GM18508 (cell line): ENCODE results near the gene ENTPD2.

ENCODE experiments used
- ATAC-seq: cut with Tn5 transposase; IDR thresholded peaks from one replicate; pipeline ENCODE4 v1.9.1; 2021; ENCODE audit warnings: moderate number of reproducible peaks; ENCODE audit not compliant: insufficient read depth, unreplicated experiment

Gene ENTPD2

GRCh38 chr9:137032858-137033257 is 21.0 kb downstream of the ENTPD2 start:
- ATAC-seq = no peak

- ATAC-seq = no peak
Measured at GRCh38 chr9:137031904-137032640, 21.8 kb downstream of the ENTPD2 start, which contains the start of gene FUT7. FUT7 (minus strand) TSS chr9:137032088; CDS start chr9:137031991, 97 bp downstream.

DNA sequence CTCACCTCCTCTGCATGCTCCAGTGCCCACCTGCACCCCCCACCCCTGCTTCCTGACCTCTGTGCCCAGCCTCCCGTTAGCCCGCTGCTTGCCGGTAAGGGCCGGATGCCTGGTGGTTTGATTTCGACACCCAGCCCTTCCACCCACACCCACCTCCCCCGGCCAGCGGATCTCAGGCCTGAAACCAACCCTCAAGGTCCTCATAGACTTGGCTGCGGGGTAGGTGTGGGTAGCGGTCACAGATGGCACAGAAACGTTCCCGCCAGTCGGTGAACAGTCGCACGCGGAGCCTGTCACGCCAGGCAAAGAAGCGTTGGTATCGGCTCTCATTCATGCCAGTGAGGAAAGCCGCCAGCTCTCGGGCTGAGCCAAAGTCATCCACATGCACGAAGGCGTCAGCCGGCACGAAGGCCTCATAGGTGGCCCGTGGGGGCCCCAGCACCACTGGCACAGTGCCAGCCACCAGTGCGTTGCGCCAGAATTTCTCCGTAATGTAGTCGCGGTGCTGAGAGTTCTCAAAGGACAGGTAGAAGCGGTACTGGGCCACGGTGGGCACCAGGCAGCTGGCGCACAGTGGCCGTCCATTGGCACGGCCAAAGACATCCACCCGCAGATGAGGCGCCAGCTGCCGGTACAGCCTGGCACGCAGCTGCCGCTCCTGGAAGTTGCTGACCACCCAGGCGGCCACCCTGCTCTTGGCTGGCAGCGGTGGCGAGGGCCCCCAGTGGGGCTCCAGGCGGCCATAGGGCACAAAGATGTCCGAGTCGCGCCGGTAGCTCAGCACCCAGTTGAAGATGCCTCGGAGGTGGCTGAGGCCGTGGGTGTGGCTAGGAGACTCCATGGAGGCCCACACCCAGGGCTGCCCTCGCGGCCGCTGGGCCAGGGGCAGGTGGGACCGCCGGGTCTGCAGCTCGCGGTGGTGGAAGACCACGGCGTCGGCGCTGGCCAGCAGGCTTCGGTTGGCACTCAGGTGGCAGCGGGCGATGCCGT is 23.0 kb downstream of the ENTPD2 start:
- no peak for ATAC-seq

- ATAC-seq = no peak
Measured at GRCh38 chr9:137030006-137030405, 23.9 kb downstream of the ENTPD2 start.

DNA sequence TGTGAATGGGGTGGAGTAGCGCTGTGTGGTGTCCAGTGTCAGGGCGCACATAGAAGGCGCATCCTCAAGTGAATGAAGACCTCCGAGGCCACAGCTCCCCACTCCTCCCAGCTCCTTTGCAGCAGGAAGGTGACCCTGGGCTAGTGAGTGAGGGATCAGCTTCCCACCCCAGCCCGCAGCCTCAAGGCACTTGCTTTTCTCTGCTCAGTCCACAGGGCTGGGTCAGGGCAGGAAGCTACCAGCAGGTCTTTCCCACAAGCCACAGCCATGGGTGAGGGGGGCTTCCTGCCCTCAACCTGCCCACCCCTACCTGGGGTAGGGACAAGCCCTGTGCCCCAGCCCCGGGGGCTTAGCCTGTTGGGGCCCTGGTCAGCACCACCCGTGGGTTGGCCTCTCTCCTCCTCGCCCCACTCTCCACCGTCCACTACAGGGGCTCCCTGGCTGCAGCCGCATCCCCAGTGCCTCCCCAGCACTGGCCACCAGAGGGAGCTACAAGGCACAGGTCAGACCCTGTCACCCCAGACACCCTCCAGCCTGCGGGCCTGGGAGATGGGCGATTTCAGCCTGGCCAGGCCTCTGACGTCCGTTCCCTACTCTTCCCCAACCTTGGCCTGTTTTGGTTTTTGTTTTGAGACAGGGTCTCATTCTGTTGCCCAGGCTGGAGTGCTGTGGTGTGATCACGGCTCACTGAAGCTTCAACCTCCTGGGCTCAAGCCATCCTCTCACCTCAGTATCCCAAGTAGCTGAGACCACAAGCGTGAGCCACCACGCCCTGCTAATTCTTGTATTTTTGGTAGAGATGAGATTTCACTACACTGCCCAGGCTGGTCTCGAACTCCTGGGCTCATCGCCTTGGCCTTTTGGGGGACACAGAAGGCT is 24.6 kb downstream of the ENTPD2 start:
- ATAC-seq = no peak

GRCh38 chr9:137028263-137029057 is 25.4 kb downstream of the ENTPD2 start:
- ATAC-seq = no peak

DNA sequence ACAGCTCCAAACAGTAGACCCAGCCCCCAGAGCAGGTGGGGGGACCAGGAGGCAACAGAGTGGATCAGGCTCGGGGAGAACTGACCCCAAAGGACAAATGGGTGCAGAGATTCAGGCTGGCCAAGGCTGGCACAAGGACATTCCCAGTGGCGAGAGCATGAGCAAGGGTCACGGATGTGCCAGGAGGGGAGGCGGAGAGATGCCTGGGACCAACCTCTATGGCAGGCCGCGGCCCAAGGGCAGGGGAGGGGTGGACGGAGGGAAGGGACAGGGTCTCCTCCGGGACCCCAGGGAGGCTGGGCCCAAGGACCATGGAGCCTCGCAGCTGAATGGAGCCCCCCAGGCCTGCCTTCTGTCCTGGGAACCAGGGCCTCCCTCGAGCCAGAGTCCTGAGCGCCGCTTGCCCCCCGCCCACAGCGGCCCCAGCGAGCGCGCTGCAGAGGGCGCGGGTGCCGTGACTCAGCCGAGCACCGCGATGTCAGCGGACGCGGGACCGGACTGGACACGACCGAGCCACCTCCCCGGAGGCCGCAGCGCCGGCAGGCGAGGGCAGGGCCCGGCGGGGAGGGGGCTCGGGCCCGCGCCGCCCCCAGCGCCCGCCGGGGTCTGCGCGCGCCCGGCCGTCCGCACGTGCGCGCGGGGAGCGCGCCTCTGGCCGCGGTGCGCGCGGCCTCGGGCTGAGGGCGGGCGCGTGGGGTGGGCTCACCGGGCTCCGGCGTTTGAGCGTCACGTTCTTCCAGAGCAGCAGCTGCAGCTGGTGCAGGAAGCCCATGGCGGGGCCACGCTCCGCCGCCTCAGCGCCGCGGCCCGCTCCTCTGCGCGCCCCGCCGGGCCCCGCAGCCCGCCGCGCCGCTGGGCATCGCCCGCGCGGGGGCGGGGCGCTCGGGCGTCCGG is 26.2 kb downstream of the ENTPD2 start, which contains the start of gene ABCA2:
TSS of gene ABCA2 (minus strand) at position 869 of the 894 bp plus-strand sequence. CDS start at position 772, 97 bp downstream.
- ATAC-seq = no peak

- ATAC-seq = no peak
Measured at GRCh38 chr9:137026828-137027227, 27.0 kb downstream of the ENTPD2 start.

- no peak for ATAC-seq
Measured at GRCh38 chr9:137026384-137026783, 27.5 kb downstream of the ENTPD2 start.

- ATAC-seq = no peak
Measured at GRCh38 chr9:137025517-137025966, 28.3 kb downstream of the ENTPD2 start.

GRCh38 chr9:137023583-137023991 is 30.3 kb downstream of the ENTPD2 start:
- no peak for ATAC-seq

GRCh38 chr9:137023157-137023556 is 30.7 kb downstream of the ENTPD2 start:
- ATAC-seq = no peak

DNA sequence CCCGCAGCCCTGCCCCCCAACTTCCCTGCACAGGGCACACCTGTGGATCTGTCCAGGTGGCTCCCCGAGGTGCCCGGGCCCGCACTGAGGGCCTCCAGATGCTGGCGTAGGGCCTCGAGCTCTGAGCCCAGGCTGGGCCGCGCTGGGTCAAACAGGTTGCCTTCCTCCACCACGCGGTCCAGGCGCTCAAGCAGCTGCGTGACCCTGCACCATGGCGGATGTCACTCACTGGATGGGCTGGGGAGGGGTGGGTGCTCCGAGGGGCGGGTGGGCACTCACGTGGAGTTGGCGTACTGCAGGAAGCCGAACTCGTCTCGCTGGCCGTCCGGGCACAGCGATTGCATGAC is 31.2 kb downstream of the ENTPD2 start:
- ATAC-seq = no peak

DNA sequence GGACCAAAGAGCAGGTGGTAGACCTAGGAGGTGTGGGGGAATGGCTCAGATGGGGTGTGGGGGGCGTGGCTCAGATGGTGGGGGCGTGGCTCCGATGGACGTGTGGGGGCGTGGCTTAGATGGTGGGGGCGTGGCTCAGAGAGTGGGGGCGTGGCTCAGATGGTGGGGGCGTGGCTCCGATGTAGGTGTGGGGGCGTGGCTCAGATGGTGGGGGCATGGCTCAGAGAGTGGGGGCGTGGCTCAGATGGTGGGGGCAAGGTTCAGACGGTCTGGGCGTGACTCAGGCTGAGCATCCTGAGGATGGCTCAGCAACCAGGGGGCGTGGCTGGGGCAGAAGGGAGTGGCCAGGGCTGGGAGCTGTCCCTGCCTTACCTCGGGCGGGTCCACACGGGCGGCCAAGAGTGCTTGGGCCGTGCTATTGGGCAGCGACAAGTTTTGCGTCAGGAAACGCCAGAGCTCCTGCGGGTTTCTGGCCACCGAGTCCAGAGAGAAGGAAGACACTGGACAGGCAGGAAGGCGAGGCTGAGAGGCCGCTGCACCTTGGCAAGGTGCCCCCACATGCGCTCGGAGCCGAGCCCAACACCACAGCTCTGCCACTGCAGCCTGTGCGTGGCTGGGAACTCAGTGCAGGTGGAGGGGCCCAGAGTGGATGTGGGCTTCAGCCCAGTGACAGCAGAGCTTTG is 31.7 kb downstream of the ENTPD2 start:
- no peak for ATAC-seq

DNA sequence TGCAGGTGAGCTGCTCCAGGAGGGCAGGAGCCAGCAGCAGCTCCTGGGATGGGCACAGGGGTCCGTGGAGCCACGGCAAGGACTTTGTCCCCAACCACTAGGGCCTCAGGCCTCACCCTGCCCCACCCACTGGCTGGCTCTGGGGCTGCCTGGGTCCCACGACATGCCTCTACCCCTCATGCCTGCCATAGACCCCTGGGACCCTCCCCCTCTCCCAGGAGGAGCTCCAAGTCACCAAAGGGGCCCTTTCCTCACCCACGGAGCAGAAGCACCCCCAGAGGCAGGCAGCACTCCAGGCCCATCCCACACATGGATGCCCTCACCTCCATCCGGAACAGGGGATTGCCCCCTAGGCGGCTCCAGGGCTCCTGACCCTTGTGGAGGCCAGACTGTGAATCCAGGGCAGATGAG is 32.3 kb downstream of the ENTPD2 start:
- ATAC-seq = no peak

GRCh38 chr9:137020771-137021567 is 32.9 kb downstream of the ENTPD2 start:
- no peak for ATAC-seq
